ENCODE results near the gene MTRF1.

- TF ChIP-seq CTCF (conservative IDR thresholded peaks at IDR 0.05; ENCODE audit: low read length) (no peak), EZH2phosphoT487 (IDR thresholded peaks at IDR 0.05; ENCODE audit: borderline replicate concordance) (no peak)
Measured at GRCh38 chr13:41311406-41312175, 48.2 kb upstream of the MTRF1 start.
